KOPT-K1 (cell line): ENCODE data around the gene EPHA6.

Experiments used
- H3K27ac ChIP-seq: fragments of 200-600 bp; sonication (generic); 2 replicates; pipeline ENCODE4 v1.5.1; 2016; ENCODE audit warnings: antibody characterized with exemption, mild to moderate bottlenecking, low read depth, low read length; ENCODE audit not compliant: poor library complexity, severe bottlenecking
- H3K36me3 ChIP-seq: fragments of 200-600 bp; sonication (generic); 2 replicates; pipeline ENCODE4 v1.5.1; 2017; ENCODE audit warnings: antibody characterized with exemption, mild to moderate bottlenecking, low read length, moderate library complexity; ENCODE audit not compliant: insufficient read depth
- H3K9me3 ChIP-seq: fragments of 200-600 bp; sonication (generic); 2 replicates; pipeline ENCODE4 v1.5.1; 2017; ENCODE audit warnings: antibody characterized with exemption, low read length, mild to moderate bottlenecking; ENCODE audit not compliant: insufficient read depth, poor library complexity, severe bottlenecking

The EPHA6 gene

GRCh38 chr3:96813820-96814650 lies at the start of gene EPHA6:
EPHA6 (plus strand) TSS chr3:96814594.
- Histone ChIP-seq H3K27ac (no peak within 1 kb of the TSS), H3K9me3 (peaks cover 13% of the 10 kb centered on the region), H3K36me3 (no peaks in the 10 kb centered on the region)

- Histone ChIP-seq H3K27ac (no peak overlapping the region), H3K36me3 (no peaks in the 10 kb centered on the region), H3K9me3 (no peaks in the 10 kb centered on the region)
Measured at GRCh38 chr3:96776818-96777217, 37.6 kb upstream of the EPHA6 start.

GRCh38 chr3:96779810-96780209 lies 34.6 kb upstream of the EPHA6 start:
- no peak overlapping the region for H3K27ac ChIP-seq
- no peaks in the 10 kb centered on the region for H3K9me3 ChIP-seq
- no peaks in the 10 kb centered on the region for H3K36me3 ChIP-seq

- no peak overlapping the region for H3K27ac ChIP-seq
- H3K36me3 ChIP-seq, result no peaks in the 10 kb centered on the region
- no peaks in the 10 kb centered on the region for H3K9me3 ChIP-seq
Measured at GRCh38 chr3:96796101-96796500, 18.3 kb upstream of the EPHA6 start.

GRCh38 chr3:96803870-96804269 lies 10.5 kb upstream of the EPHA6 start:
- Histone ChIP-seq H3K36me3 (no peaks in the 10 kb centered on the region), H3K27ac (no peak overlapping the region)

GRCh38 chr3:96806341-96806740 lies 8.1 kb upstream of the EPHA6 start:
- H3K36me3 ChIP-seq, result no peaks in the 10 kb centered on the region
- no peaks in the 10 kb centered on the region for H3K9me3 ChIP-seq
- H3K27ac ChIP-seq, result no peak overlapping the region

More at GRCh38 chr3:96803870-96804269, 10.5 kb upstream of the EPHA6 start:
- H3K9me3 ChIP-seq, result no peaks in the 10 kb centered on the region

- Histone ChIP-seq H3K9me3 (peaks cover 13% of the 10 kb centered on the region), H3K27ac (no peak overlapping the region), H3K36me3 (no peaks in the 10 kb centered on the region)
Measured at GRCh38 chr3:96813134-96813819, 1.1 kb upstream of the EPHA6 start.

GRCh38 chr3:96814651-96815567 lies 515 bp downstream of the EPHA6 start:
- Histone ChIP-seq H3K36me3 (no peaks in the 10 kb centered on the region), H3K27ac (no peak overlapping the region), H3K9me3 (peaks cover 13% of the 10 kb centered on the region)

- Histone ChIP-seq H3K36me3 (no peaks in the 10 kb centered on the region), H3K9me3 (no peaks in the 10 kb centered on the region)
Measured at GRCh38 chr3:96831175-96831574, 16.8 kb downstream of the EPHA6 start.

GRCh38 chr3:96833301-96833700 lies 18.9 kb downstream of the EPHA6 start:
- Histone ChIP-seq H3K9me3 (no peaks in the 10 kb centered on the region), H3K27ac (no peak overlapping the region), H3K36me3 (no peaks in the 10 kb centered on the region)

More at GRCh38 chr3:96831175-96831574, 16.8 kb downstream of the EPHA6 start:
- H3K27ac ChIP-seq, result no peak overlapping the region

- no peaks in the 10 kb centered on the region for H3K36me3 ChIP-seq
- no peaks in the 10 kb centered on the region for H3K9me3 ChIP-seq
- H3K27ac ChIP-seq, result no peak overlapping the region
Measured at GRCh38 chr3:96836153-96836915, 21.9 kb downstream of the EPHA6 start.

GRCh38 chr3:96843505-96844203 lies 29.3 kb downstream of the EPHA6 start:
- H3K36me3 ChIP-seq, result no peaks in the 10 kb centered on the region
- no peaks in the 10 kb centered on the region for H3K9me3 ChIP-seq
- no peak overlapping the region for H3K27ac ChIP-seq

- no peaks in the 10 kb centered on the region for H3K36me3 ChIP-seq
- no peaks in the 10 kb centered on the region for H3K9me3 ChIP-seq
- no peak overlapping the region for H3K27ac ChIP-seq
Measured at GRCh38 chr3:96844204-96844514, 29.8 kb downstream of the EPHA6 start.

- Histone ChIP-seq H3K9me3 (no peaks in the 10 kb centered on the region), H3K36me3 (no peaks in the 10 kb centered on the region), H3K27ac (no peak overlapping the region)
Measured at GRCh38 chr3:96852849-96853248, 38.5 kb downstream of the EPHA6 start.
